G401 (cell line): Measurements from ENCODE around the gene COL26A1. TPM values are rescaled to one million over a fixed set of nuclear protein-coding genes. Genes with fewer than 3 reads are reported as not detected.
"Not testable (repeated sequence)": the region's sequence is repeated elsewhere in the genome, so short reads cannot be mapped to it uniquely, and the experiment has no call there.

Experiments used
- DNase-seq: peaks from one replicate; pipeline ENCODE4 v3.0.0-alpha.2; 2015; ENCODE audit warnings: low spot score
- in situ Hi-C: cut with HindIII; loops from 2 replicates; pipeline ENCODE4 v1.10.0; 2016; ENCODE audit warnings: low sequenced_read_pairs, mixed read lengths
- total RNA-seq: library from RNA; depleted of rRNA; stranded (reverse); fragments of >200 nt; shearing (Covaris generic); gene quantifications from 2 replicates; pipeline ENCODE4 v1.2.3, GENCODE V29; 2014

COL26A1 gene
- total RNA-seq, 1 experiment from 2014 or later: 104 TPM

DNA sequence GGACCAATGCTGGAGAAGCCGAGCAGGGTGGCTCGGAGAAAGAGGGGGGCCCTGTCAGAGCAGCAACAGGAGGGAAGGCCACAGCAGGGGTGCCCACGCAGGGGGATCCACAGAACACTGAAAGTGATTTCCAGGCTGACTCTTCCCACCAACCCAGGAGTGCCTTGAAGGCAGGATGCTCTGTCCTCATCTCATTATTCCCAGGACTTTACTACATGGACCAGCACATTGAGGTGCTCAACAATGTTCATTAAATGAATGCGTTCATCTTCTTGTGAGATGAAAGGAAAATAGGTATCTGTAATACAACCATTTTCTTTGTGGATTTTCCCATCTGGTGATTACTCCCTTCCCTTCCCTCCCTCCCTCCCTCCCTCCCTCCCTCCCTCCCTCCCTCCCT is 71.0 kb downstream of the COL26A1 start:
- in situ Hi-C loops: no loop called here
- no peak for DNase-seq

DNA sequence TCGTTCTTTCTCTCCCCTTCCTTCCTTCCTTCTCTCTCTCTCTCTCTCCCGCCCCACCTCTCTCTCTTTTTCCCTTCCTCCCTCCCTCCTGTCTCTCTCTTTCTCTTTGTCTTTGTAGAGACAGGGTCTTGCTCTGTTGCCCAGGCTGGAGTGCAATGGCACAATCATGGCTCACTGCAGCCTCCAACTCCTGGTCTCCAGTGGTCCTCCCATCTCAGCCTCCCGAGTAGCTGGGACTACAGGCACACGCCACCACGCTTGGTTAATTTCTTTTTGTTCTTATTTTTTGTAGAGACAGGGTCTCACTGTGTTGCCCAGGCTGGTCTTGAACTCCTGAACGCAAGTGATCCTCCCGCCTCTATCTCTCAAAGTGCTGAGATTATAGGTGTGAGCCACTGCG is 71.5 kb downstream of the COL26A1 start:
- in situ Hi-C loops, DNase-seq: not testable (repeated sequence)

GRCh38 chr7:101435461-101436220 is 73.0 kb downstream of the COL26A1 start:
- DNase-seq: no peak
- in situ Hi-C loops: no loop called here

DNA sequence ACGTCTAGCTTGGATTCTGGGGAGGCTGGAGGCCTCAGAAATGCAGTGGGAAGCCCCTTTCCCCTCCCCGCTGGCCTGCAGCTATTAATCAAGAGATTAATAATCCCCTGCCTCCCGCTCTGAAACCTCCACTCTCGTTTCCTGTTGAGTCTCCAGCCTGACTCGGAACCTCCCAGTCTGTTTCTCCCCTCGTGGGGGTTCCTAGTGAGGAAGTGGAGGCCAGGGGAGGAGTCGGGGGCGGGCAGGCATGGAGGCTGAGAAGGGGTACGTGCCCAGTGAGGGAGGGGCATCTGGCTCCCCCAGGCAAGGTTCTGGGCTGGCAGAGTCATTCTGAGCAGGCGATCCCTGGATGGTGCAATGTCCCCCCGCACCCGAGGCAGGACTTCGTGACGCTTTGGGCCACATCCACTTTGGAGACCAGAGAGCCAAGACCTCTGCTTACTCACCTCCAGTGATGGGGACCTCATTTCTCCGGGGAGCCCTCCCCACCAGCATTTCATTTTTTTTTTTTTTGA is 73.6 kb downstream of the COL26A1 start:
- in situ Hi-C loops: no loop called here
- no peak for DNase-seq

DNA sequence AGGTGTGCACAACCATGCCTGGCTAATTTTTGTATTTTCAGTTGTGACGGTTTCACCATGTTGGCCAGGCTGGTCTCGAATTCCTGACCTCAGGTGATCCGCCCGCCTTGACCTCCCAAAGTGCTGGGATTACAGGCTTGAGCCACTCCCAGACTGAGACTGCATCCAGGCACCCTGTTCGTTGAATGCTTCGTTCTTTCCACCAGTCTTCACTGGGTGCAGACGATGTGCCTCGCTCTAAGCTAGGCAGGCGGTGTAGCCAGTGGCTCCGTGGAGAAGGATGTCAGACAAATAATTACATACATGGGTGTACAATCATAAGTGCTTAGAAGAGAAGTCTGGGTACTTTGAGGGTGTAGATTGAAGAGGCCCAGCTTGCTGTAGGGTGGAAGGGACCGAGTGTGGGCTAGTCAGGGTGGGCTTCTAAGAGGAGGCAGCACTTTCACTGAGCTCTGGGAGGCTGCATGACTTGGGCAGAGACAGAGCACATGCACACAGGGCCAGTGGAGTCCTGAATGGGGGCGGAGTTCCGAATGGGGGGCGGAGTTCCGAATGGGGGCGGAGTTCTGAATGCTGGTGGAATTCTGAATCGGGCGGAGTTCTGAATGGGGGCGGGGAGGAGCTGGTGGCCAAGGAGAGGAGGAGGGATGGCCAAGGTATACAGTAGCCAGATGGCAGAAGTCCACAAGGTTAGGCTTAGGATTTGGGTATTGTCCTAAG is 74.3 kb downstream of the COL26A1 start:
- peak; percentile 12 for DNase-seq
- in situ Hi-C loops: no loop called here

GRCh38 chr7:101441890-101442289 is 79.2 kb downstream of the COL26A1 start:
- in situ Hi-C loops: no loop called here
- DNase-seq: no peak

GRCh38 chr7:101442426-101443070 is 79.9 kb downstream of the COL26A1 start:
- no peak for DNase-seq
- in situ Hi-C loops: no loop called here

DNA sequence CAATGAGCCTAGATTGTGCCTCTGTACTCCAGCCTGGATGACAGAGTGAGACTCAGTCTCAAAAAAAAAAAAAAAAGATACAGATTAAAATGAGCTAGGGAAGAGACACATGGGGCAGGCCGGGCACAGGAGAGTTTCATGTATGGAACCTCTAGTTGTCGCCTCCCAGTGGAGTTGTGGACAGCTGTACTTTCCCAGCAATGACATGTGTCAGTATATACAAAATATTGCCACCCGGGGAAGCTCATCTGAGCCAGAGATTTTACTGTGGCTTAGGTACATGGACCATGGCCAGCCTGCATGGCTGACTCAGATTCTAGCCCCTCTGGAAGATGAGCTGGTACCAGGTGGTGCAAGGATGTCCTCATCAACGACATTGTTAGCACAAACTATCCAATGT is 87.4 kb downstream of the COL26A1 start:
- in situ Hi-C loops: no loop called here

GRCh38 chr7:101453617-101454016 is 90.9 kb downstream of the COL26A1 start:
- in situ Hi-C loops: no loop called here

More for the DNA sequence above, 87.4 kb downstream of the COL26A1 start:
- no peak for DNase-seq

DNA sequence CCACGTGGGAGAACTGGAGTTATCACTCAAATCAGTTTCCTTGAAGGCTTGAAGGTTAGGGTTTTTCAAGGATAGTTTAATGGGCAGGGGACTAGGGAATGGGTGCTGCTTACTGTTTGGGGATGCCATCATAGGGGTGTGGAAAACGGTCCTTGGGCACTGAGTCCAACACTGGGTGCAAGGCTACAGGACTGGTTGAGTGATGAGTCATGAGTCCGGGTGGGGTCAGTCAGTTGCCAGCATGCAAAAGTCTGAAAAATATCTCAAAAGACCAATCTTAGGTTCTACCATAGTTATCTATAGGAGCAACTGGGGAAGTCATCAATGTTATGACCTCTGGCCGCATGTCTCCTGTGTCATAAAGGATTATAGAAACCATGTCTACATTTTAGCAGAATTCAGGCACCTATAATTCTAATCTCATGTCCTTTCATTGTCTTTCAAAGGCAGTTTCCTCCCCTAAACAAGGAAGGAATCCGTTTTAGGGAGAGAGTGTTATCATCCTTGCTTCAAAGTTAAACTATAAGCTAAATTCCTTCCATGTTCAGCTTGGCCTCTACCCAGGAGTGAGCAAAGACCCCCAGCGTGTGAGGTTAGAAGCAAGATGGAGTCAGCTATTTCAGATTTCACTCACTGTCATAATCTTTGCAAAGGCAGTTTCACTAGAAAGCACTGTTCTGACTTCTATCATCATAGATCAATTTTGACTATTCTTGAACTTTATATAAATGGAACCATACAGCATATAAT is 94.5 kb downstream of the COL26A1 start:
- in situ Hi-C loops: no loop called here
- no peak for DNase-seq

More at GRCh38 chr7:101453617-101454016, 90.9 kb downstream of the COL26A1 start:
- no peak for DNase-seq

GRCh38 chr7:101465131-101465530 is 102.5 kb downstream of the COL26A1 start:
- in situ Hi-C loops: no loop called here

GRCh38 chr7:101465576-101466196 is 103.0 kb downstream of the COL26A1 start:
- in situ Hi-C loops: no loop called here
- no peak for DNase-seq

More at GRCh38 chr7:101465131-101465530, 102.5 kb downstream of the COL26A1 start:
- DNase-seq: no peak

DNA sequence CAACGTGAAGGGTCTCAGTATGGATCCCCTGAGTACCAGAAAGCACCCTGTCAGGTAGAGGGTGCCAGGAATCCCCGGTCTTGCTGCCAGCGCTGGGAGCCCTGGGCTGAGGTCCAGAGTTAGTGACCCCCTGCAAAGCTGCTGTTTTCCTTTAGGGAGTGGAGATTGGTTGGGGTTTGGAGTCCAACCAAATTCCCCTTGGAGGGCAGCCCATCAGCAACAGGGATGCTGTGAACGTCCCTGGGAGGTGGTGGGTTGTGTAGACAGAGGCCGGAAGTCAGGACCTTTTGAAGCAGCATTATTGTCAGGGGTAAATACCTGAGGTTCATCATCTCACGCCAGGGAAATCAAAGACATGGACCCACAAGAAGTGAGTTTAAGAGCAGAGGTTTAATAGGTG is 104.2 kb downstream of the COL26A1 start:
- no peak for DNase-seq
- in situ Hi-C loops: no loop called here

GRCh38 chr7:101468546-101469275 is 106.0 kb downstream of the COL26A1 start:
- in situ Hi-C loops: no loop called here
- no peak for DNase-seq

- DNase-seq: no peak
- in situ Hi-C loops: no loop called here
Observed at GRCh38 chr7:101470668-101471487, 108.2 kb downstream of the COL26A1 start.

DNA sequence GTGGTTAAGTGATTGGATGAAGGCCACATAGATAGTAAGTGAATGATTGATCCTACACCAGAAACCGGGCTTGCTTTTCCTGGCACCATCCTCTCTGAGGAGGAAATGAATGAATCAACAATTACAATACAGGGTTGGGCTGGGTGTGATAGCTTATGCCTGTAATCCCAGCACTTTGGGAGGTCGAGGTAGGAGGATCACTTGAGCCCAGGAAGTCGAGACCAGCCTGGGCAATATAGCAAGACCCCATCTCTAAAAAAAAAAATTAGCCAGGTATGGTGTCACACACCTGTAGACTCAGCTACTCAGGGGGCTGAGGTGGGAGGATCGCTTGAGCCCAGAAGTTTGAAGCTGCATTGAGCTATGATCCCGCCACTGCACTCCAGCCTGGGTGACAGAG is 111.5 kb downstream of the COL26A1 start:
- in situ Hi-C loops: no loop called here
- DNase-seq: no peak

- in situ Hi-C loops, DNase-seq: not testable (repeated sequence)
Observed at GRCh38 chr7:101475691-101476090, 113.0 kb downstream of the COL26A1 start.
